ENCODE results near the gene ASB9.
"Not testable (repeated sequence)": the region's sequence is repeated elsewhere in the genome, so short reads cannot be mapped to it uniquely, and the experiment has no call there.

ASB9 gene

DNA sequence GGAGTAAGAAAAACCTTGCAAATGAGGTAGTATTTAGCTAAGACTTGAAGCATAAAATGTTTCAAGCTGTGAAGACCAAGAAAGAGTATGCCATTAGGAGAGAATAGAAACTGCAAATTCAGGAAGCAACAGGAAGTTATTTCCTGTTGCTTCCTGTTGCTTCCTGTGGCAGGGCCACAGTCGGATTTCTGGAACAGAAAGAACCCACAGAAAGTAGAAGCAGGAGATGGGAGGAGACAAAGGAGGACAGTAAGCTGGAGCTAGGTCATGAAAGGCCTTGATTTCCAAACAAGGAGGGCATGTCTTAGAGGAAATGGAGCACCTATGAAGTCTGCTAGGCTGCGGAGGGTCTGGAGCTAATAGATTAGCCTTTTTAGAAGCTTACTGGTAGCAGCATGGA is 28.3 kb upstream of the ASB9 start:
- Histone ChIP-seq H3K27ac (ENCODE audit: low read depth, low read length) (no peak overlapping the region), H3K4me1 (ENCODE audit: control insufficient read depth in 1 of 2, insufficient read depth in 2 of 2, low read length in 2 of 2) (no peaks in the 10 kb centered on the region), H3K36me3 (ENCODE audit: control insufficient read depth in 1 of 2, insufficient read depth in 2 of 2, low read length in 2 of 2) (no peaks in the 10 kb centered on the region), H3K27me3 (ENCODE audit: control insufficient read depth in 1 of 2, insufficient read depth in 2 of 2, low read length in 2 of 2) (no peaks in the 10 kb centered on the region), H3K9me3 (ENCODE audit: control insufficient read depth in 1 of 2, low read length in 2 of 2) (no peaks in the 10 kb centered on the region), H3K4me3 (ENCODE audit: low read depth in 1 of 2, low read length in 2 of 2) (no peak overlapping the region), H3K9ac (ENCODE audit: low read depth in 1 of 2, low read length in 2 of 2) (no peak overlapping the region)

DNA sequence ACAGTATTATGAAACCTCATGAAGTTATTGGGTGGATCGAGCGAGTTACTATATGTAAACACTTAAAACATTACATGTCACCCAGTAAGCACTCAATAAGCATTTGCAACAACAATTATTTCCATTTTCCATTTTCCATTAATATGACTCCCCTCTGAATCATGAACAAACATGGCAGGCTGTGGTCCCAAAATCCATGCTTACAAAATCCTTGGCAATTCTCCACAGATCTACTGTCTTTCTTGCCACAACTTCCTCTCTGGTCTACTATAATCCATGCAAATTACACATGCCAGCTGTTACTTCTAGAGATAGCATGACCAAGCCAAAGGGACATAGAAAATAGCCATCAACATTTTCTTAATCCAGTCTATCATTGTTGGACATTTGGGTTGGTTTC is 23.6 kb upstream of the ASB9 start:
- Histone ChIP-seq H3K36me3 (ENCODE audit: control insufficient read depth in 1 of 2, insufficient read depth in 2 of 2, low read length in 2 of 2) (no peaks in the 10 kb centered on the region), H3K4me1 (ENCODE audit: control insufficient read depth in 1 of 2, insufficient read depth in 2 of 2, low read length in 2 of 2) (no peaks in the 10 kb centered on the region), H3K9me3 (ENCODE audit: control insufficient read depth in 1 of 2, low read length in 2 of 2) (no peaks in the 10 kb centered on the region), H3K27ac (ENCODE audit: low read depth, low read length) (no peak overlapping the region), H3K4me3 (ENCODE audit: low read depth in 1 of 2, low read length in 2 of 2) (no peak overlapping the region), H3K9ac (ENCODE audit: low read depth in 1 of 2, low read length in 2 of 2) (no peak overlapping the region), H3K27me3 (ENCODE audit: control insufficient read depth in 1 of 2, insufficient read depth in 2 of 2, low read length in 2 of 2) (no peaks in the 10 kb centered on the region)

DNA sequence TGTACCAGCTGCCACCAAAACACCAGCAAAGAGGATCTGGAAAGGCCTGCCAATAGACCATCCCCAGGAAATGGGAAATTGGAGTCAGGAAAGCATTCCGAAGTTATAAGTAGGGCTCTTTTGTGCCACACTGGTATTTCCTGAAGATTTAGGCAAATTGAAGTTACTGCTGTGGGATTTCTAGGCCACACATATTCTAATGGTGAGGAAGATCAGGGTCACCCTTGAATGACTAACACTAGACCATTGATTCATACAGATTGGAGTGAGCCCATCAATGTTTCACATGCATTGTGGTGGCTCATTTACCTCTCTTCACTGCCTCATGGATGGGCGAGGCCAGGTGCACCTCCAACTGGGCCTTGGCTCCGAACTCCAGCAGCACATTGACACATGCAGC is 23.0 kb upstream of the ASB9 start:
- Histone ChIP-seq H3K4me1 (ENCODE audit: control insufficient read depth in 1 of 2, insufficient read depth in 2 of 2, low read length in 2 of 2) (no peaks in the 10 kb centered on the region), H3K27me3 (ENCODE audit: control insufficient read depth in 1 of 2, insufficient read depth in 2 of 2, low read length in 2 of 2) (no peaks in the 10 kb centered on the region), H3K9ac (ENCODE audit: low read depth in 1 of 2, low read length in 2 of 2) (no peak overlapping the region), H3K9me3 (ENCODE audit: control insufficient read depth in 1 of 2, low read length in 2 of 2) (no peaks in the 10 kb centered on the region), H3K4me3 (ENCODE audit: low read depth in 1 of 2, low read length in 2 of 2) (no peak overlapping the region), H3K27ac (ENCODE audit: low read depth, low read length) (no peak overlapping the region), H3K36me3 (ENCODE audit: control insufficient read depth in 1 of 2, insufficient read depth in 2 of 2, low read length in 2 of 2) (no peaks in the 10 kb centered on the region)

DNA sequence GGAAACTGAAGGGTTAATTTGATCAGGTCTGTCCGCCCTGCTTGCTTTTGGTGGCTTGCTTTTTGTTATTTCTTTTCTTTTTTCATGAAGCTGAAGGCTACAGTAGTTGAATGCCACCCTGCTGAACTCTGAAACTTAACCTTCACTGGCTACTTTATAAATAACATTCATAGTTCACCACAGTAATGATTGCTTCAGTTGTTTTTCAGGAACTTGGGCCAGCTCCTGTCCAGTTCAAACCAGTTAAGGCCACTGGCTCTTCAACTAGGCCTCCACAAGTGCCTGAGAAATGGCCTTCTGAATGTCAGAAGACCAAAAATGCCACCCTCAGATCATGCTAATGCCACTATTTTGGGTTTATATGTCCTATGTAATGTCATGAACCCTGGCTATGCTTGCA is 7.7 kb upstream of the ASB9 start:
- H3K27me3 ChIP-seq (ENCODE audit: control insufficient read depth in 1 of 2, insufficient read depth in 2 of 2, low read length in 2 of 2), result no peaks in the 10 kb centered on the region
- H3K4me3 ChIP-seq (ENCODE audit: low read depth in 1 of 2, low read length in 2 of 2), result no peak overlapping the region
- H3K36me3 ChIP-seq (ENCODE audit: control insufficient read depth in 1 of 2, insufficient read depth in 2 of 2, low read length in 2 of 2), result no peaks in the 10 kb centered on the region
- H3K9ac ChIP-seq (ENCODE audit: low read depth in 1 of 2, low read length in 2 of 2), result no peak overlapping the region
- H3K4me1 ChIP-seq (ENCODE audit: control insufficient read depth in 1 of 2, insufficient read depth in 2 of 2, low read length in 2 of 2), result no peaks in the 10 kb centered on the region
- H3K27ac ChIP-seq (ENCODE audit: low read depth, low read length), result no peak overlapping the region
- H3K9me3 ChIP-seq (ENCODE audit: control insufficient read depth in 1 of 2, low read length in 2 of 2), result no peaks in the 10 kb centered on the region

DNA sequence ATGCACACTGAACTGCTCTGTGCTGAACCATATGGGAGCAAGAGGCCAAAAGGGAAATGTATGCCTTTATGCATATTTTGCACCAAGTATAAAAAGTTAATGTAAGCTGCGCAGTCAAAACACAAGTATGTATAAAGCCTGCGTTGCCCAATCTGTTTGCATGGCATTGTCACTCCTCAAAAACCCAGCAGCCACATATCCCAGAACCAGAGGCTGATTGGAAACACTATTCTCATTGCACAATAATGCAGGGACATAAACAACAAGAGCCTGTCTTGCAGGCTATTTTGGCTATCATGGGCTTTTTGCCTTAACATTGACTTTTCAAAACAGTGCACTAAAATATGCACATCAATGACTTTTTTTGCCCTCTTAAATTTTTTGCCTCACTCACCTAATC is 5.1 kb upstream of the ASB9 start:
- Histone ChIP-seq H3K27me3 (ENCODE audit: control insufficient read depth in 1 of 2, insufficient read depth in 2 of 2, low read length in 2 of 2) (no peaks in the 10 kb centered on the region), H3K4me1 (ENCODE audit: control insufficient read depth in 1 of 2, insufficient read depth in 2 of 2, low read length in 2 of 2) (no peaks in the 10 kb centered on the region), H3K9ac (ENCODE audit: low read depth in 1 of 2, low read length in 2 of 2) (no peak overlapping the region), H3K9me3 (ENCODE audit: control insufficient read depth in 1 of 2, low read length in 2 of 2) (no peaks in the 10 kb centered on the region), H3K4me3 (ENCODE audit: low read depth in 1 of 2, low read length in 2 of 2) (no peak overlapping the region), H3K27ac (ENCODE audit: low read depth, low read length) (no peak overlapping the region), H3K36me3 (ENCODE audit: control insufficient read depth in 1 of 2, insufficient read depth in 2 of 2, low read length in 2 of 2) (no peaks in the 10 kb centered on the region)

DNA sequence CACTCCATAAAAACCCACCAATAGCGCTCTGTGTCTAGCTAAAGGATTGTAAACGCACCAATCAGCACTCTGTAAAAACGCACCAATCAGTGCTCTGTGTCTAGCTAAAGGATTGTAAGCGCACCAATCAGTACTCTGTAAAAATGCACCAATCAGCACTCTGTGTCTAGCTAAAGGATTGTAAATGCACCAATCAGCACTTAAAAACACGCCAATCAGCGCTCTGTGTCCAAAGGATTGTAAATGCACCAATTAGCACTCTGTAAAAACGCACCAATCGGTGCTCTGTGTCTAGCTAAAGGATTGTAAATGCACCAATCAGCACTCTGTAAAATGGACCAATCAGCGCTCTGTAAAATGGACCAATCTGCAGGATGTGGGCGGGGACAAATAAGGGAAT is 3.4 kb upstream of the ASB9 start:
- not testable (repeated sequence) for H3K9ac ChIP-seq (ENCODE audit: low read depth in 1 of 2, low read length in 2 of 2); H3K4me3 ChIP-seq (ENCODE audit: low read depth in 1 of 2, low read length in 2 of 2); H3K27me3 ChIP-seq (ENCODE audit: control insufficient read depth in 1 of 2, insufficient read depth in 2 of 2, low read length in 2 of 2); H3K36me3 ChIP-seq (ENCODE audit: control insufficient read depth in 1 of 2, insufficient read depth in 2 of 2, low read length in 2 of 2); H3K27ac ChIP-seq (ENCODE audit: low read depth, low read length); H3K4me1 ChIP-seq (ENCODE audit: control insufficient read depth in 1 of 2, insufficient read depth in 2 of 2, low read length in 2 of 2); H3K9me3 ChIP-seq (ENCODE audit: control insufficient read depth in 1 of 2, low read length in 2 of 2)

DNA sequence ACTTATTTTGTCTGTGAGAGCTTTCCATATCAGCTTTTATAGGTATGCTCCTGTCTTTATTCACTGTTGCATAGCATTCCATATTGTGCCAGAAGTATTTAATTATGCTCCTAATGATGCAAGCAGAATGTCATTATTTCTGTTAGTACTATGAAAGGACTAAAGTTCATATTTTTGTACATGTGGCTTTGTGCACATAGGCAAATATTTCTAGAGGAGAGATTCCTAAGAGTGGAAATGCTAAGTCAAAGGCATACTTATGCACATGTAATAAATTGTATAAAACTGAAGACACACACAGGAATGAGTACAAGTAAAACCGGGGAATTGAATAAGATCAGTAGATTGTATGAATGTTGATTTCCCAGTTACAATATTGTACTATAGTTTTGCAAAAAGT is 1.9 kb upstream of the ASB9 start:
- H3K27me3 ChIP-seq (ENCODE audit: control insufficient read depth in 1 of 2, insufficient read depth in 2 of 2, low read length in 2 of 2), result no peaks in the 10 kb centered on the region
- H3K27ac ChIP-seq (ENCODE audit: low read depth, low read length), result no peak overlapping the region

DNA sequence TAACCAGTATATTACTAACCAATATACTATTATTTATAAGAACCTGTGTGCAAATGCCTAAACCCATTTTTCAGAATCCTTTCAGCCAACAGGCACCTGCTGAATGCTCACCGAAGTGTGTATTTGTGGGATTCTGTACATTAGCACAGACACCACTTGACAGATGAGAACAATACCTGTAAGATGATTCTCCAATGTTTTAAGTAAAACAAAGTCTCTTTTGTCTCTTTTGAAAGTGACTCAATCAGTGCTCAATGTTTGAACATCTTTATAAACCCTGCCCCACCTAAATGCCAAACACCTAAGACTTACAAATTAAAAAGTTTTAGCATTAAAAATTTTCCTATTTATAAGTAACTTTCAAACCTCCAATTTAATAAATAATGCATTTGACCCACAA is 763 bp downstream of the ASB9 start:
- Histone ChIP-seq H3K36me3 (ENCODE audit: control insufficient read depth in 1 of 2, insufficient read depth in 2 of 2, low read length in 2 of 2) (no peaks in the 10 kb centered on the region), H3K9me3 (ENCODE audit: control insufficient read depth in 1 of 2, low read length in 2 of 2) (no peaks in the 10 kb centered on the region), H3K27me3 (ENCODE audit: control insufficient read depth in 1 of 2, insufficient read depth in 2 of 2, low read length in 2 of 2) (no peaks in the 10 kb centered on the region), H3K4me1 (ENCODE audit: control insufficient read depth in 1 of 2, insufficient read depth in 2 of 2, low read length in 2 of 2) (no peaks in the 10 kb centered on the region), H3K4me3 (ENCODE audit: low read depth in 1 of 2, low read length in 2 of 2) (no peak overlapping the region), H3K9ac (ENCODE audit: low read depth in 1 of 2, low read length in 2 of 2) (no peak overlapping the region), H3K27ac (ENCODE audit: low read depth, low read length) (no peak overlapping the region)

More for the DNA sequence above, 1.9 kb upstream of the ASB9 start:
- no peak overlapping the region for H3K4me3 ChIP-seq (ENCODE audit: low read depth in 1 of 2, low read length in 2 of 2)
- H3K36me3 ChIP-seq (ENCODE audit: control insufficient read depth in 1 of 2, insufficient read depth in 2 of 2, low read length in 2 of 2), result no peaks in the 10 kb centered on the region
- H3K9me3 ChIP-seq (ENCODE audit: control insufficient read depth in 1 of 2, low read length in 2 of 2), result no peaks in the 10 kb centered on the region
- H3K4me1 ChIP-seq (ENCODE audit: control insufficient read depth in 1 of 2, insufficient read depth in 2 of 2, low read length in 2 of 2), result no peaks in the 10 kb centered on the region
- no peak overlapping the region for H3K9ac ChIP-seq (ENCODE audit: low read depth in 1 of 2, low read length in 2 of 2)

DNA sequence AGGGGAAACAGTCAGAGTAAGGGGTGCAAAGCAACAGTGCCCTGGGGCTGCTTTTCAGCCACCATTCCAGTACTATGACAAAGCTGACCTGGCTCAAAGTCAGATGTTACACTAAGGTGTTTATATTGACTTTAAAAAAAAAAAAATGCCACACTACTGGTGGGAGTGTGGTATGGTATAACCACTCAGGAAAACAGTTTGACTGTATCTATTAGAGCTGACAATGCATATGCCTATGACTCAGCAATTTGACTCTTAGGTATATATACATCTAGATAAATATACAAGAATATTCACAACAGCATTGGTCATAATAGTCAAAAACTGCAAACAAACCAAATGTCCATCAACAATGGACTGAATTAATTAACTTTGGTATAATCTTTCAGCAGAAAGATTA is 15.0 kb downstream of the ASB9 start:
- H3K36me3 ChIP-seq (ENCODE audit: control insufficient read depth in 1 of 2, insufficient read depth in 2 of 2, low read length in 2 of 2), result no peaks in the 10 kb centered on the region
- no peaks in the 10 kb centered on the region for H3K4me1 ChIP-seq (ENCODE audit: control insufficient read depth in 1 of 2, insufficient read depth in 2 of 2, low read length in 2 of 2)
- no peaks in the 10 kb centered on the region for H3K27me3 ChIP-seq (ENCODE audit: control insufficient read depth in 1 of 2, insufficient read depth in 2 of 2, low read length in 2 of 2)
- H3K4me3 ChIP-seq (ENCODE audit: low read depth in 1 of 2, low read length in 2 of 2), result no peak overlapping the region
- no peak overlapping the region for H3K9ac ChIP-seq (ENCODE audit: low read depth in 1 of 2, low read length in 2 of 2)
- no peaks in the 10 kb centered on the region for H3K9me3 ChIP-seq (ENCODE audit: control insufficient read depth in 1 of 2, low read length in 2 of 2)
- H3K27ac ChIP-seq (ENCODE audit: low read depth, low read length), result no peak overlapping the region

DNA sequence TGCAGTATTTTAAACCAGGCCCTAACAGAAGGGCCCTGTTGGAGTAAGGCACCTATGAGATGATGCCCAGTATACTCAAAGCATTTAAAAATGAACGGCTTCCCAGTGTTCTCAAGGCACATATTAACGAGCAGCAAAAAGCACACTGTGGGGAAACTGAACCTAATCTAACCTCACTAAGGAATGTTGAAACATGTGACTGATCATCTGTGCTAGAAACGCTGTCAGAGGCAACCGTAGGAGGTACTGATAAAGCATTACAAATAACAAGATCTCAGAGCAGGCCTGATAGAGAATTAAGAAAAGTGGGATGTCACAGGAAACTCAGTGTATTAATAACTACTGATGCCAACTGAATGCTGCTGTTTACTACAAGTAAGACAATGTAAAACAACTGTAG is 24.0 kb downstream of the ASB9 start:
- Histone ChIP-seq H3K27ac (ENCODE audit: low read depth, low read length) (no peak overlapping the region), H3K9me3 (ENCODE audit: control insufficient read depth in 1 of 2, low read length in 2 of 2) (no peaks in the 10 kb centered on the region), H3K27me3 (ENCODE audit: control insufficient read depth in 1 of 2, insufficient read depth in 2 of 2, low read length in 2 of 2) (no peaks in the 10 kb centered on the region), H3K4me1 (ENCODE audit: control insufficient read depth in 1 of 2, insufficient read depth in 2 of 2, low read length in 2 of 2) (no peaks in the 10 kb centered on the region), H3K36me3 (ENCODE audit: control insufficient read depth in 1 of 2, insufficient read depth in 2 of 2, low read length in 2 of 2) (no peaks in the 10 kb centered on the region), H3K4me3 (ENCODE audit: low read depth in 1 of 2, low read length in 2 of 2) (no peak overlapping the region), H3K9ac (ENCODE audit: low read depth in 1 of 2, low read length in 2 of 2) (no peak overlapping the region)

DNA sequence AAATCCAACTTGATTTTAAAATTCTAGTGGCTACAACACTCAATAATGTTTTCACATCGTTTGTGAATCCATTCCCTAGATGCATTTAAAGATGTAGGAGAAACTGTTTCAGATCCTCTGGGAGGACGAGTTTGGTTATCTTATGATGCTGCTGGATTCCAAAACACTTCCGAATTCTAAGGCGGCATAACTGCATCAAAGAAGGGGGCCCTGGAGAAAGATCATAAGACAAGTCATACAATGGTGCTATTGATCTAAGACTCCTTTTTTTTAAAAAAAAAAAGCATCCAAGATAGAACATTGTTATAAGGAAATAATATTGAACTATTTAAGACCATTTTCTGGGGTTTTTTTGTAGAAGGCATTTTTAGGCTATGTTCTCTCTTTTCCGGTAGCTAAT is 25.5 kb downstream of the ASB9 start:
- Histone ChIP-seq H3K27ac (ENCODE audit: low read depth, low read length) (no peak overlapping the region), H3K4me1 (ENCODE audit: control insufficient read depth in 1 of 2, insufficient read depth in 2 of 2, low read length in 2 of 2) (no peaks in the 10 kb centered on the region), H3K9ac (ENCODE audit: low read depth in 1 of 2, low read length in 2 of 2) (no peak overlapping the region), H3K36me3 (ENCODE audit: control insufficient read depth in 1 of 2, insufficient read depth in 2 of 2, low read length in 2 of 2) (no peaks in the 10 kb centered on the region), H3K9me3 (ENCODE audit: control insufficient read depth in 1 of 2, low read length in 2 of 2) (no peaks in the 10 kb centered on the region), H3K4me3 (ENCODE audit: low read depth in 1 of 2, low read length in 2 of 2) (no peak overlapping the region), H3K27me3 (ENCODE audit: control insufficient read depth in 1 of 2, insufficient read depth in 2 of 2, low read length in 2 of 2) (no peaks in the 10 kb centered on the region)

All from duodenal mucosa (tissue), 2 donors.